Aorta (tissue), 5 donors: ENCODE measurements around the gene ERMP1. TPM values are rescaled to one million over a fixed set of nuclear protein-coding genes. Genes with fewer than 3 reads are reported as not detected.

Experiments
- ATAC-seq: fragments of 200-7000 bp; cut with Tn5 transposase; one replicate; pipeline ENCODE4 v1.9.1; 2022; ENCODE audit warnings: moderate library complexity; ENCODE audit not compliant: low FRiP score
- DNase-seq, 2 donors: peaks; one replicate each; pipeline ENCODE4 v3.0.0-alpha.2; 2020
- H3K27ac ChIP-seq, 2 donors: one replicate each; pipeline ENCODE4 v1.5.1; 2013; ENCODE audit warnings: low read length in 2 of 2, mild to moderate bottlenecking in 2 of 2, moderate library complexity in 2 of 2, control low read depth in 1 of 2, inconsistent platforms in 1 of 2, low read depth in 1 of 2
- H3K27me3 ChIP-seq, 2 donors: one replicate each; pipeline ENCODE4 v1.6.1; 2013; ENCODE audit warnings: control low read depth in 1 of 2, low read length in 1 of 2, mild to moderate bottlenecking in 1 of 2, moderate library complexity in 1 of 2; ENCODE audit not compliant: insufficient read depth in 2 of 2, control insufficient read depth in 1 of 2
- H3K36me3 ChIP-seq, 2 donors: one replicate each; pipeline ENCODE4 v1.6.1; 2013; ENCODE audit warnings: control low read depth in 1 of 2, low read length in 1 of 2, mild to moderate bottlenecking in 1 of 2; ENCODE audit not compliant: insufficient read depth in 2 of 2, control insufficient read depth in 1 of 2
- H3K4me1 ChIP-seq, 2 donors: one replicate each; pipeline ENCODE4 v1.6.1; 2013; ENCODE audit warnings: low read length in 2 of 2, control low read depth in 1 of 2, mild to moderate bottlenecking in 1 of 2, moderate library complexity in 1 of 2; ENCODE audit not compliant: insufficient read depth in 2 of 2, control insufficient read depth in 1 of 2
- H3K4me3 ChIP-seq, 2 donors: one replicate each; pipeline ENCODE4 v1.5.1; 2013; ENCODE audit warnings: low read length in 2 of 2, control low read depth in 1 of 2, mild to moderate bottlenecking in 1 of 2
- H3K9me3 ChIP-seq: one replicate; pipeline ENCODE4 v1.6.1; 2013; ENCODE audit warnings: mild to moderate bottlenecking, low read length; ENCODE audit not compliant: control insufficient read depth
- WGBS, 2 donors: extraction: QIAGEN DNeasy Blood & Tissue Kit; methylation state at CpG; one replicate each; pipeline ENCODE4 v1.1.7; 2013; 5-methylcytosine and 5-hydroxymethylcytosine counted together
- intact Hi-C, 2 donors: fragments of 100-400 bp; cut with DNase I; formaldehyde crosslinking; loops; one replicate each; pipeline versions ENCODE4 v1.14.2 to v1.15.0; 2022
- polyA plus RNA-seq, 2 donors: library from polyadenylated mRNA; stranded (reverse); fragments of 200-250 nt; gene quantifications; one replicate each; pipeline ENCODE4 v1.2.3, GENCODE V29; 2013
- total RNA-seq, 2 donors: library from RNA; stranded (reverse); fragmentation: NEBNext Ultra II Directional; extraction: Animal tissue kit (Norgen Biotek cat#: 25700); gene quantifications; one replicate each; pipeline ENCODE4 v1.2.1, GENCODE V29; 2021
- donor health status: healthy with polysubstance abuse.
- donor health status: Bipolar disorder and iron deficiency.
- donor health status: DM: no; HTN: no; CAD: no.
- donor health status: DM: no; HTN: no; CAD: no.
- donor health status: DM: yes; HTN: yes; CAD: no.

Gene ERMP1
- total and polyA plus RNA-seq, 4 donors: 2.5 to 11.2 (median 5.5) TPM

DNA sequence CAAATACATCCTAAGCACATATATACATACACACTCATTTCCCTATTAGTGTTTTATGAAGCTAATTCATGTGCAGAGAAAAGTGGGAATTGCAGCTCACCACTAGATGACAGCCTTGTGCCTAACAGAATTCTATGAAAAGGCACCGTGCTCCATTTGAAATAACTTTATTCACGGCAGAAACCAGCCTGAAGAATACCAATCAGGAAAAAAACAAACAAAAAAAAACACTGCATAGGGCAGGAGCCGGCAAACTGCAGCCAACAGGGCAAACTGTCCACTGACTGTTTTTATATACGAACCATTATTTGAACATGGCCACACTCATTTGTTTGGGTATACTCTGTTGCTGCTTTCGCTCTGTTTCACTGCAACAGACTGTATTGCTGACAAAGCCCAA lies 33.6 kb downstream of the ERMP1 start:
- H3K4me3 ChIP-seq: peak overlapping the region in 1 of 2 donors; percentile 48
- DNase-seq (no peak), ATAC-seq (no peak)
- intact Hi-C loops: no loop called here
- no peaks in the 10 kb centered on the region for H3K27me3 ChIP-seq
- no peaks in the 10 kb centered on the region for H3K9me3 ChIP-seq
- peaks cover 0 to 4% of the 10 kb centered on the region in 2 donors for H3K4me1 ChIP-seq
- no peak overlapping the region for H3K27ac ChIP-seq
- WGBS, 2 donors: 8 to 9% methylated on average over 5 of the region's 5 CpGs
- no peaks in the 10 kb centered on the region for H3K36me3 ChIP-seq

DNA sequence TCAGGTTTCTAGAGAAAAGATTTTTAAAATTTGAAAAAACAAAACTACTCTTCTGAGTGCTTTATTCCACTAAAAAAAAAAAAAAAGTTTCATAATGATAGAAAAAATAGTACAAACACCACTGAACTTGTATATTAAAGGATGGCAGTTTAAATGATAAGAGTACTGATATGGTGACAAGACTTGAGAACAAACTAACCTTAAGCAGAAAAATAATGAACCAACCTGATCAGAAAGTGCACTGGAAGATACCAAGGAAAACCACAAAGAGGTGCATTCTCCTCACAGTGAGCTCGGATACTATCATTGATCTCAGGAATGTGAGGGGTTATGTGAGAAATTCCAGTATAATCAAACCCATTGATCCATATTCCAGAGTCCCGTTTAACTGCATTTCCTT lies 34.3 kb downstream of the ERMP1 start:
- intact Hi-C loops: no loop called here
- WGBS, 2 donors: 52 to 54% methylated on average over 2 of the region's 2 CpGs

GRCh38 chr9:5796298-5796697 lies 36.6 kb downstream of the ERMP1 start:
- no peaks in the 10 kb centered on the region for H3K27me3 ChIP-seq
- H3K36me3 ChIP-seq: no peaks in the 10 kb centered on the region
- intact Hi-C loops: no loop called here
- H3K4me3 ChIP-seq: no peak overlapping the region
- H3K4me1 ChIP-seq: no peaks in the 10 kb centered on the region
- H3K9me3 ChIP-seq: no peaks in the 10 kb centered on the region
- DNase-seq: no peak
- ATAC-seq: no peak
- WGBS, 2 donors: 94 to 96% methylated on average over 2 of the region's 2 CpGs
- H3K27ac ChIP-seq: no peak overlapping the region

More for the DNA sequence above, 34.3 kb downstream of the ERMP1 start:
- ATAC-seq (no peak), DNase-seq (no peak)
- Histone ChIP-seq H3K4me1 (peaks cover 0 to 4% of the 10 kb centered on the region in 2 donors), H3K27ac (no peak overlapping the region), H3K4me3 (no peak overlapping the region), H3K36me3 (no peaks in the 10 kb centered on the region), H3K27me3 (no peaks in the 10 kb centered on the region), H3K9me3 (no peaks in the 10 kb centered on the region)

GRCh38 chr9:5793812-5794211 lies 39.1 kb downstream of the ERMP1 start:
- Histone ChIP-seq H3K4me1 (no peaks in the 10 kb centered on the region), H3K27ac (no peak overlapping the region), H3K9me3 (no peaks in the 10 kb centered on the region), H3K36me3 (no peaks in the 10 kb centered on the region), H3K4me3 (no peak overlapping the region), H3K27me3 (no peaks in the 10 kb centered on the region)
- no peak for ATAC-seq
- intact Hi-C loops: no loop called here
- DNase-seq: no peak
- 91 to 96% methylated on average over 1 of the region's 1 CpG for WGBS, 2 donors

DNA sequence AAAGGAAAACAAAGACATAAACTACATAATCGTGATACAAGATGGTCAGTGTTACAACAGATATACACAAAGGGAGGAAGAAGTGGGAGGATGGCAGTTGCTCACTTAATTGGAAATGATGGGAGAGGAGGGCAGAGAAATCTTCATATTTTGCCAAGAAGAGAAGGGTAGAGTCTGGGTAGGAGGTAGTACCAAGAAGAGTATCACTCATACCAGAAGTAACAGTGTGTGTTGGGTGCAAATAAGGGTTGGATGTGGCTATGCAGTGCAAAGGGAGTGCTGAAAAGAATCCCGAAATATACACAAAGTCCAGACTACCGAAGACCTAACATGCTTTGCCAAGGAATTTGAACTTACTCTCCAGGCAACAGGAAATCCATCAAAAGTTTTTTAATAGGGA lies 41.0 kb downstream of the ERMP1 start:
- Histone ChIP-seq H3K9me3 (no peaks in the 10 kb centered on the region), H3K27me3 (no peaks in the 10 kb centered on the region), H3K36me3 (peaks cover 0 to 3% of the 10 kb centered on the region in 2 donors), H3K4me1 (no peaks in the 10 kb centered on the region), H3K27ac (no peak overlapping the region), H3K4me3 (no peak overlapping the region)
- DNase-seq: no peak
- no peak for ATAC-seq
- WGBS, 2 donors: 47 to 53% methylated on average over 3 of the region's 3 CpGs
- intact Hi-C loops: no loop called here

DNA sequence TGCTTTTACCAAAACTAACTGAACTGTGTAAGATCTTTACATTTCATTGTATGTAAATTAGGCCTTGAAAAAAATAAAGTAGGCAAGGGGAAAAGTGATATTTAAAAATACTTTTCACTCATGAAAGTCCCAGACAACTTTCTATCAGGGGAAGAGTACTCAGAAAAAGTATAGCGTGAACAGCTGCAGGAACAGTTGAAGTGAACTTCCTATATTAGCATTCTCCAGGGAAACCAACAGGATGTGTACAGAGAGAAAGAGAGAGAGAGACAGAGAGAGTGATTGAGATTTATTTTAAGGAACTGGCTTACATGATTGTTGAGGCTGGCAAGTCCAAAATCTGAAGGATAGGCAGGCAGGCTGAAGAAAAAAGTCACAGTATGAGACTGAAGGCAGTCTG lies 42.0 kb downstream of the ERMP1 start:
- Histone ChIP-seq H3K4me1 (no peaks in the 10 kb centered on the region), H3K36me3 (peaks cover 1 to 9% of the 10 kb centered on the region in 2 donors), H3K9me3 (peaks cover 4% of the 10 kb centered on the region), H3K4me3 (no peak overlapping the region), H3K27me3 (no peaks in the 10 kb centered on the region), H3K27ac (no peak overlapping the region)
- WGBS, 2 donors: 74 to 92% methylated on average over 1 of the region's 1 CpG
- DNase-seq (no peak), ATAC-seq (no peak)
- intact Hi-C loops: no loop called here

GRCh38 chr9:5789489-5789888 lies 43.4 kb downstream of the ERMP1 start:
- H3K9me3 ChIP-seq: peaks cover 4% of the 10 kb centered on the region
- no peaks in the 10 kb centered on the region for H3K4me1 ChIP-seq
- intact Hi-C loops: no loop called here
- H3K36me3 ChIP-seq: peaks cover 5 to 9% of the 10 kb centered on the region in 2 donors
- H3K4me3 ChIP-seq: no peak overlapping the region
- no peak overlapping the region for H3K27ac ChIP-seq
- no peak for DNase-seq
- ATAC-seq: no peak
- WGBS, 2 donors: 89 to 94% methylated on average over 5 of the region's 5 CpGs
- no peaks in the 10 kb centered on the region for H3K27me3 ChIP-seq

GRCh38 chr9:5787759-5788302 lies 45.1 kb downstream of the ERMP1 start:
- H3K27me3 ChIP-seq: no peaks in the 10 kb centered on the region
- ATAC-seq (no peak), DNase-seq (no peak)
- 84 to 93% methylated on average over 2 of the region's 2 CpGs for WGBS, 2 donors
- H3K36me3 ChIP-seq: peaks cover 5 to 9% of the 10 kb centered on the region in 2 donors
- H3K4me3 ChIP-seq: no peak overlapping the region
- H3K4me1 ChIP-seq: no peaks in the 10 kb centered on the region
- intact Hi-C loops: no loop called here
- H3K9me3 ChIP-seq: peaks cover 4% of the 10 kb centered on the region
- no peak overlapping the region for H3K27ac ChIP-seq

DNA sequence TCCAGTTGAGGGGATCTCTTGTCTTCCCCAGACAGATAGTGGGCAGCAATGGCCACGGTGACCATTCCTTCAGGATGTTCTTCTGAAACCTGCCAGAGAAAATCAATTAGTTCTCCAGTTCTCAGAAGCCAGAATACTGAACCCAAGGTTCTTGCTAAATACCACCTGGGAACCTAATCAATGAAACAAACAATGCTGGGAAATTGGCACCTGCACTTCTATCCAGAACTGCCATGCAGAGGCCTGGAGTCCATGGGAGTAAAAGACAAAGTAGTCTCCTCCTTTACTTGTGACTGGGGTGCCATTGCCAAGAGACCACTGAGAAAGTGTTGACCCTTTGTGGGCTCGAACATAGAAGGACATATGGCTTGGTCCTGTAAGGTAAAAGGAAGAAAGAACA lies 45.7 kb downstream of the ERMP1 start:
- no peaks in the 10 kb centered on the region for H3K27me3 ChIP-seq
- H3K36me3 ChIP-seq: peaks cover 5 to 9% of the 10 kb centered on the region in 2 donors
- ATAC-seq (no peak), DNase-seq (no peak)
- intact Hi-C loops: no loop called here
- no peaks in the 10 kb centered on the region for H3K4me1 ChIP-seq
- no peak overlapping the region for H3K4me3 ChIP-seq
- H3K27ac ChIP-seq: no peak overlapping the region
- H3K9me3 ChIP-seq: peaks cover 4% of the 10 kb centered on the region
- 98 to 99% methylated on average over 2 of the region's 2 CpGs for WGBS, 2 donors
